HG03565 (cell line): ENCODE measurements around the gene INSYN2B.

ENCODE experiments used
- ATAC-seq: cut with Tn5 transposase; IDR thresholded peaks from one replicate; pipeline ENCODE4 v1.9.1; 2021; ENCODE audit warnings: mild to moderate bottlenecking, moderate library complexity; ENCODE audit not compliant: unreplicated experiment

The INSYN2B gene

GRCh38 chr5:169980418-169981053 lies at the start of gene INSYN2B:
Gene INSYN2B (minus strand): TSS chr5:169980495. CDS start chr5:169883898, 96,597 bp downstream.
- ATAC-seq = no peak

DNA sequence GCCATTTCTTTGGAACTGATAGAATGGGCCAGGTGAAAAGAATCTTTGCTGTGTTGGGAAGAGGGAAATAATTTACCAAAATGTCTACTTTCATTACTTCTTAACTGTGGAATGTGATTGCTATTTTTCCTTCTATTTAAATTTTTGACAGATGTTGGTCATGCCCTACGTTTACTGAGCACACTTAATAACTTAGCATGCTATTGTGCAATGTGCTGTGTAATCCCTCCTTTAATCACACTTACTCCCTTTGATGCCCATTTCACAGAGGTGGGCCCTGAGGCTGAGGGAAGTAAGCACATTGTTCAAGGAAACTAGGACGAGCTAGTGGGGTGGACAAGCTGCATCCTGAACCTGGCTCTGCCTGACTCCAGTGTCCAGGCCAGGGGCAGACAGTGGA lies 47.8 kb upstream of the INSYN2B start:
- no peak for ATAC-seq

DNA sequence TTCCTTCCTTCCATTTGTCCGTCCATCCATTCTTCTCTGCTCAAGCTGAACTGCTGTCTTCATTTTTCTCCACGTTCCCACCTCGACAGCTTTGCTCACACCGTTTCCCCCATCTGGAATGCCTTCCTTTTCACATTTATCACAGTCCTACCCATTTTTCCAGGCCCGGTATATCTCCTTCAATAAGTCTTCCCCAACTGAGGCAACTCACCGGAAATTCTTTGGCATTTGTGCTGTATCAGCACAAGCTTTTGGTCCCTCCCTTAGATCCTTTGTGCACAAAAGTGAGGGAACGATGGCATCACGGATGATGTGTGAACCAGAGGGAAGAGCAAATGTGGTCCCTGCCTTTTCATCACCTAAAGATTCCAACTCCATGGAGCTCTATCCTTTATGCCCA lies 45.6 kb upstream of the INSYN2B start:
- ATAC-seq = no peak

- no peak for ATAC-seq
Measured at GRCh38 chr5:170021506-170021905, 41.2 kb upstream of the INSYN2B start.

DNA sequence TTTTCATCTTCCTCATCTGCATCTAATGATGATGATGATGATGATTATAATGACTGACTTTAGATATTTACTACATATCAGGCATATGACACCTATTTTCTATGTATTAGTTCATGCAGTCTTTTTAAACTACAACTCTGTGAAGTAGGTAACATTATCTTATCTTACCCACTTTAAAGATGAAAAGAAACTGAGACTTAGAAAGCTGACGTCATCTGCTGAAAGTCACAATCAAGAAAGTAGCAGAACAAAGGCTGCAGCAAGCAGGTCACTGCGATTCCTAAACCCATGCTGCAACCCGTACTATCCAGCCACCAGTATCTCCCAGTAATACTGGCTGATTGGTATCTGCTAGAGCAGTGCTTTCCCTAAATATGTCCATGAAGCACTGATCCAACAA lies 40.1 kb upstream of the INSYN2B start:
- ATAC-seq = no peak

GRCh38 chr5:170012622-170013021 lies 32.3 kb upstream of the INSYN2B start:
- ATAC-seq = no peak

- no peak for ATAC-seq
Measured at GRCh38 chr5:170011751-170012150, 31.5 kb upstream of the INSYN2B start.

- no peak for ATAC-seq
Measured at GRCh38 chr5:170010595-170010994, 30.3 kb upstream of the INSYN2B start.

GRCh38 chr5:170008376-170008775 lies 28.1 kb upstream of the INSYN2B start:
- ATAC-seq = no peak

DNA sequence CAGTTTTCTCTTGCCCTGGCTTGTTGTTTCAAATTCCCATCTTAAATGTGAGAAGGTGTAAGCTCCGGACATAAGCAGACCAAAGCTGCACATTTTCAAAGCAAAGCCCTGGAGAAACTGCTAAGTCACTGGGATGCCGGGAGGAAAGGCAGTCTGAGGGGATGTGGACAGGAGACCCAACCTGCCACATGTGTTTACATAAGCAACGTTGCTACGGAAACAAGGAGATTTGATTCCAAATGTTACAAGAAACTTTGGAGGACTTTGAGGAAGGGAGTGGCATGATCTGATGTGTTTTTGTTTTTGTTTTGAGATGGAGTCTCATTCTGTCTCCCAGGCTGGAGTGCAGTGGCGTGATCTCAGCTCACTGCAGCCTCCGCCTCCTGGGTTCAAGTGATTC lies 25.7 kb upstream of the INSYN2B start:
- ATAC-seq = no peak

DNA sequence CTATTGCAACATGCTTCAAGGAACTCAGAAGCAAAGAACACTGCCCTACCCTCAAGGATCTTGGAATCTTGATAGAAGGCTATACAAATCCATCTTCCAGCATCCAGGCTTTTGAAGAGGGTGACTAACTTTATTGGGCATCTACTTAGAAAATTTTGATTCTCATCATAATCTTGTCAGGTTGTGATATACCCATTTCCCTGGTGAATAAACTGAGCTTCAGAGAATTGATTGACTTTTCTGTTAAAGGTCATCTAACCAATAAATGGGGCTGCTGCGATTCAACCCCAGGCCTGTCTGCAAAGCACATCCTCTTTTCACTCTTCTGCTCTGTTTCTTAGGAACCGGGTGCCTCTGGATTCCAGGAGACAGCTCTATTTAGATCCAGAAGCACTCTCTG lies 19.9 kb upstream of the INSYN2B start:
- ATAC-seq = no peak

DNA sequence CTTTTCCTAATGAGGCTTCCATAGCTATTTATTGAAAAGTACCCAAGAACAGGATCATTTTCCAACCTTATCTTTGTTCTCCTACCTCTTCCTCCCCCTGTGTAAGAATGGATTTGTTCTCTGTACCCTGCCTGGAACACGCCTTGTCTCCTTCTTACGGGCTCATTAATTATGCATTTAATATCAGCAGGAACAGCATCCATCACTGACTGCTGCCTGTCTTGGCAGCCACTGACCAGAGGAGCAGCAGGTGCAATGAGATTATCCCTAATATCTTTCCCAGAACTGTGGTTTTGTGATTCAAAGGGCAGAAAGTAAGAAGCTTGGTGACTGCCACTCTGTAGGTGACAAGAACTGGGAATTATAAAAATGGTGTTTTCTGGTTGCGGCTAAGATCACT lies 19.3 kb upstream of the INSYN2B start:
- ATAC-seq = no peak

DNA sequence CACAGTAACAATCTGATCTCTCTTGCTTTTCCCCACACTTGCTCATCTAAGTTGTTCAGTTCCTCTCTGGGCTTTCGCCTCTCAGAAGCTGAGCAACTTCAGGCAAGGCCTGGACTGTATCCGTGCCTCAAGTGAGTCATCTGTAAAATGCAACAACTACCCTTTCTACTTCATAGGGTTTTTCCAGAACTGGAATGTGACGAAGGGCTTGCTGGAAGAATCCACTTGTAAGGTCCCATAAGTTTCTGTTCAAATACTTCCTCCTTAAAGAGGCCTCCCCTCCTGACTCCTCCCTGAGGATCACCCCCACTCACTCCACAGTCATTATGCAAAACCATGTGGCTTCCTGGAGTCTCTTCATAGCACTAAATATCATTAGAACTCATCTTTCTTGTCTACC lies 17.5 kb upstream of the INSYN2B start:
- no peak for ATAC-seq

DNA sequence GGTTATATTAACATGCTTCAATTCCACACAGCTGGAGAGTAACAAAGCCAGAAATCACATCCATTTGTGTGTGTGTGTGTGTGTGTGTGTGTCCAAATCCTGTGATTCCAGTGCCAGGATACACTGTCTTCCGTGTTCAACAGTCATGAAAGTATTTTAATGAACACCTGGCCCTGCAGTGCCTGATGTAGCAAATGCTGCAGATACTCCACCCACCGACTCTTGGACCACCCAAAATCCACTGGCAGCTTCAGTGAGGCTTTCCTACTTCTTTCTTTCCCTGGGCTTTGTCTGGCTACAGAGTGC lies 13.1 kb upstream of the INSYN2B start:
- ATAC-seq = no peak

DNA sequence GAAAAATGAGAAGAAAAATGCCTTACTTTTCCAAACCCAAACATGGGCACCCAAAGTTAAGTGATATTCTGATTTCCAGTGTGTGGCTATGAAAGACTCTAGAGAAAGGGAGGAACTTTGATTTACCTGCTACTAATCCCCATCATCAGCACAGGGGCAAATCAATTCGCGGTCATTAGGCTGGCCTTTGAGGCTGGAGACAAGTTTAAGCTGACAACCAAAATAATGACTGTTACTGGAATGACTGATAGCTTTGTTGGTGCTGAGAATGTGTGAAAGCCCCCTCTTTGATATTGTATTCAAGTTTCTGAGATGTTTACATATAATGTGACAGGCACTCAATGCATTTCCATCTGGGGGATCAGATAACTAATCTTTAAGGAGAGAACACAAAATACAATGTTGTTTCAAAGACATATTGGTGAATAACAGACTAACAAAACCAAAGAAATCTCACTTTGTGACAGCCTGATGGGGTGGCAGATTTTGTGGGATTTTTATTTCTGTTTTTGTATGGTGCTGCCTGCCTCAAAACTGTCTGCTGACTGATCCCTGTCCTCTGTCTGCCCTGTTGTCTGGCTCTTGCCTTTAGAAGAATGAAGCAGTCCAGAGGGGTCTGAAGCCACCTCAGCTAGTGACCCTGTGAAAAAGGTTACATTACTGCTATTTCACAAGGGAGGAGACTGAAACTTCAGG lies 12.6 kb upstream of the INSYN2B start:
- no peak for ATAC-seq

DNA sequence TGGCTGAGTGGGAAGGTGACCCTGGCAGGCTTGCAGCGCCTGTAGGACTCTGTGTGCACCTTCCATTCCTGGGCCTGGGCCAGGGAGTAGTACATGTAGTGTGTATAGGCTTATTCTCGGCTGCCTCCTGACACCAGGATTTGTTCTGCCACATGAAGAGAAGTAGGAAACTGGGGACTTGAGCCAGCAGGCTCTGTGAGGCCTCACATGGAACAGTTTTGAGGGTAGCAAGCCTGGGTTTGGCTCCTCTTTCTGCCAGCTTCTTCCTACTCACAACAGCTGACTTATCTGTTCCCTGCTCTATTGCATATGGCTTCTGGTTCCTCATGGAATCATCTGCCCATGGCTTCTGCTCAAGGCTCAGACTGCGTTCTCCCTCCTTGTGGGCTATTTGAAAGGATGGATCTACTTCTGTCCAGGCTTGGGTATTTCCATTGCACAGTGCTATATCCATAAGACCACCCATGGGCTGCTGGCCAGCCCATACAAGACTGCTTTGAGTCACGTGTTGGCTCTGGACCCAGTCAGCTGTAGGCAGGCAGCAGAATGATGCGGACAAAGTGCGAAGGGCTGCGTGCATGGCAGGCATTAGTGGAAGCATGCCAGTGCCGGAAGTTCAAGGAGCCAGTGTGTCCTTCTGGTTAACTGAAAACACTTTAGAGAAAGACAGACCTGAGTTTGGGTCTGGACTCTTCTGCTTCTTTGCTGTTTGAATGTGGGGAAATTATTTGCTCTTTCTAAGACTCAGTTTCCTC lies 11.0 kb upstream of the INSYN2B start:
- ATAC-seq = no peak

DNA sequence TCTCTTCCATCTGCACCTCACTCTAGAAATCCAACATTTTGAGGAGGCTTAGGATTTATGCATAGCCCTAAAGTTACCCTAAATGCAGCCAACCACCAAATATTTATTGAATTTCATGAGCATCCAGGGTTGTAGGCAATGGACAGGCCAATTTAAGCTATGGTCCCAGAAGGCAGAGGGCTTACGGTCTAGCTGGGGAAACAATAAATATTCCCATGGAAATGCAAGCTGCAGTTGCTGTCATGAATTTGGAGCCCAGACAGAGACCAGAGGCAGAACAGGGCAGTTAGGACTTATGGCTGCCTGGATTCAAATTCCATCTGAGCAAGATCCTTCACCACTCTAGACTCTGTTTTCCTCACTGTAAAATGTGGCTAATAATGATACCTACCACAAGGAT lies 9.1 kb upstream of the INSYN2B start:
- no peak for ATAC-seq

- no peak for ATAC-seq
Measured at GRCh38 chr5:169988947-169989346, 8.7 kb upstream of the INSYN2B start.

DNA sequence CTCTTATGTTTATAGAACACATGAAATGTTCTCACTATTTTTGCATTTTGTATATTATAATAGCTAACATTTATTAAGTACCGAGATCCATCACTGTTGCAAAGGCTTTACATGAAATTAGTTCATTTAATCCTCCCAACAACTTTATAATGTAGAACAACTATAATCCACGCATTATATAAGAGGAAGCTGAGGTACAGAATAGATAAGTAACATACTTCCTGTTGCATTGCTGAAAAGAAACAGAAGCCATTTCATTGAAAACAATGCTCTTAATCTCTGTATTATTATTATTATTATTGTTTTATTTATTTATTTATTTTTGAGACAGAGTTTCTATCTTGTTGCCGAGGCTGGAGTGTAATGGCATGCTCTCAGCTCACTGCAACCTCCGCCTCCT lies 7.9 kb upstream of the INSYN2B start:
- no peak for ATAC-seq

DNA sequence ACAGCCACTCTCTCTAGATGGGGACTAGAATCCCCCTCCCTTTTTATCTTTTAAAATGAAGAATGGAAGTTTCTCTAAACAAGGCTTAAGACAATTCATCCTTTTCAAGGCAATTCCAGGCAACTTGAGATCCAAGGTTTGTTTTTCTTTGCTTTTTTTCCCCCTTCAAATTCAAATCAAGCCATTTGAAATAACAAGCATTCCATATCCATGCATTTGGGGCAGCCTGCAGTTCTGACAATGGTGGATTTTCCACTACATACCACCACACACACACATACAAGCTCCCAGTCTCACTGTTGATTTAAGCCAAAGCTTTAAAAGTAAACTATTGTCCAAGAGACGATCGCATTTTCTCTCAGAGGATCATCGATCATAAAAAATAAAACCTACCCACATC lies 424 bp downstream of the INSYN2B start:
- no peak for ATAC-seq

GRCh38 chr5:169978714-169979113 lies 1.6 kb downstream of the INSYN2B start:
- ATAC-seq = no peak

- no peak for ATAC-seq
Measured at GRCh38 chr5:169974121-169974770, 6.0 kb downstream of the INSYN2B start.
